ACHN (cell line): ENCODE data around the gene MESP2.

Experiments
- DNase-seq: peaks from one replicate; pipeline ENCODE4 v3.0.0-alpha.2; 2015
- in situ Hi-C: cut with HindIII; loops from 2 replicates; pipeline ENCODE4 v1.10.0; 2017; ENCODE audit warnings: low sequenced_read_pairs, low pct_ligation_motif_present, low pct_unique_long_range_greater_than_20kb

Gene MESP2, protein sequence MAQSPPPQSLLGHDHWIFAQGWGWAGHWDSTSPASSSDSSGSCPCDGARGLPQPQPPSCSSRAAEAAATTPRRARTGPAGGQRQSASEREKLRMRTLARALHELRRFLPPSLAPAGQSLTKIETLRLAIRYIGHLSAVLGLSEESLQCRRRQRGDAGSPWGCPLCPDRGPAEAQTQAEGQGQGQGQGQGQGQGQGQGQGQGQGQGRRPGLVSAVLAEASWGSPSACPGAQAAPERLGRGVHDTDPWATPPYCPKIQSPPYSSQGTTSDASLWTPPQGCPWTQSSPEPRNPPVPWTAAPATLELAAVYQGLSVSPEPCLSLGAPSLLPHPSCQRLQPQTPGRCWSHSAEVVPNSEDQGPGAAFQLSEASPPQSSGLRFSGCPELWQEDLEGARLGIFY

DNA sequence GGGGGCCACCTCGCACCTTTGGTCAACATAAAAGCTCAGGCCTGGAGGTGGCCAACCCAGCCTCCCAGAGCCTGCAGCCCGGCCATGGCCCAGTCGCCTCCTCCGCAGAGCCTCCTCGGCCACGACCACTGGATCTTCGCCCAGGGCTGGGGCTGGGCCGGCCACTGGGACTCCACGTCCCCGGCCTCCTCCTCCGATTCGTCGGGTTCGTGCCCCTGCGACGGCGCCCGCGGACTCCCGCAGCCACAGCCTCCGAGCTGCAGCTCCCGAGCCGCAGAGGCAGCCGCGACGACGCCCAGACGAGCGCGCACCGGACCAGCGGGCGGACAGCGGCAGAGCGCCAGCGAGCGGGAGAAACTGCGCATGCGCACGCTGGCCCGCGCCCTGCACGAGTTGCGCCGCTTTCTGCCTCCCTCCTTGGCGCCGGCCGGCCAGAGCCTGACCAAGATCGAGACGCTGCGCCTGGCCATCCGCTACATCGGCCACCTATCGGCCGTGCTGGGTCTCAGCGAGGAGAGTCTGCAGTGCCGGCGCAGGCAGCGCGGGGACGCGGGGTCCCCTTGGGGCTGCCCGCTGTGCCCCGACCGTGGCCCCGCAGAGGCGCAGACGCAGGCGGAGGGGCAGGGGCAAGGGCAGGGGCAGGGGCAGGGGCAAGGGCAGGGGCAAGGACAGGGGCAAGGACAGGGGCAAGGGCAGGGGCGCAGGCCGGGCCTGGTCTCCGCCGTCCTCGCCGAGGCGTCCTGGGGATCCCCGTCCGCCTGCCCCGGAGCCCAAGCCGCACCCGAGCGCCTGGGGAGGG, at the start of gene MESP2:
TSS of gene MESP2 (plus strand) at position 59 of the 799 bp plus-strand sequence. CDS start at position 85, 26 bp downstream.
- in situ Hi-C loops, result no loop called here
- DNase-seq, result peak; percentile 79

DNA sequence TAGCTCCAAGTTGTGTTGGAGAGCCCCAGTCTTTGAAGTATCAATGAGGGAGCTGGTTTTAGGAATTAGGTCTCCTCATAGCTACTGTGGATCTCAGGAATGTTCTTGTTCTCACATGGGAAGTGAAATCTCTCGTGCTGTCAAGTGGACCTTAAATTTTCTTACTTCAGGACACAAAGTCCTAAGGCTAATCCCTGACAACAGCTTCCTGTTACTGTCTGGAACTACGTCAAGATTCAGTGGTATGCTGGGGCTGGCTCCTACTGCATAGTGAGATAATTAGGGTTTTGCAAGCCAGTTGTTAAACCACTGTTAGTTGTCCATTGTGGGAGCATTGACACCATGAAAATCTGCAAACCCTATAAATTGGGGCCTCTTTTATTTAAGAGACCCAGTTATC, 47.9 kb upstream of the MESP2 start:
- in situ Hi-C loops, result no loop called here
- DNase-seq, result no peak

DNA sequence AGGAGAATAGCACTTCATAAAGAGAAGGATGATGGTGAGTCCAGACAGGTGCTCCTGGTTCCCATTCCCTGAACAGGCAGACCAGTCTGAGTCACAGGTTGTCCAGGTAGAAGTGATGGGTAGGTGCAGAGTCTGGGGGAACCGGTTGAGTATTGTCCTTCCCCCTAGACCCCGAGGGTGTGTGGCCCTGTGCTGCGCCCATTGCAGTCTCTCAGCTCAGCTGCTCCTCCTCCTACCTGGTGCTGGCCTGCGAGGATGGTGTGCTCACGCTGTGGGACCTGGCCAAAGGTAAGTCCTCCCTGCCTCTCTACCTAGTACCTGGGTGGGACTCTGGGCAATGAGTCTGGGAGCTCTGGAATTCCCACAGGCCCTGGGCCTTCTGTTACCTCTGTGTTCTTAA, 44.9 kb upstream of the MESP2 start:
- in situ Hi-C loops, result no loop called here
- DNase-seq, result no peak

DNA sequence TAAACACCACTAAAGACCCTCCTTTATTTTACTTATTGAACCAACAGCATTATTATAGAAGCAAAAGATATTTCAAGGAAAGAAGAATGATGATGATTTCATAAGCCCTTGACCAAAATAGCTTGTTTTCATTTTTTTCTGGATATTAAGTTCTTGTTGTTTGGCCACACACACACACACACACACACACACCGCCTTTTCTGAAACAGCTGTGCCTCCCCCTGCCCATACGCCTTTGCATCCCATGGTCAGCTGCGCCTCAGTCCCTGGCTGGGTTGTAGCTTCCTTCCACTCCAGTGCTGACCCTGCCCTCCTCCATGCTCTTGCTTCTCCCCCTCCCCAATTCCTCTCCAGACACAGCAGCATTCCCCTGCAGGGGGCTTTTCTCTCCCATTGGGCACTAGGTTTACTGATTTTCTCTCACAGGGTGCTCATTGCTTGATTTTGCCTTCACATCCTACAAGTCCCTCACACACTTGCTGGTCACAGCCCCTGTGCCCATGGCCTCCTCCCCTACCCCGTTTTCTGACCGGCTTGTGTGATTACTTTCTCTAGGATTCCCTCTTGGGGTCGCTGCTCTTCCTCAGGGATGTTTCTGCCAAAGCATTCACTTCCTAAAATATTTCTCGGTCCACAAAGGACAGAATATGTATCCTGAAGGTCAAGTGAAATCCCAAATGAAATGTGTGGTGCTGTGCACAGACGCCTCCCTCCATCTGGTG, 43.5 kb upstream of the MESP2 start:
- in situ Hi-C loops, result no loop called here
- DNase-seq, result no peak

DNA sequence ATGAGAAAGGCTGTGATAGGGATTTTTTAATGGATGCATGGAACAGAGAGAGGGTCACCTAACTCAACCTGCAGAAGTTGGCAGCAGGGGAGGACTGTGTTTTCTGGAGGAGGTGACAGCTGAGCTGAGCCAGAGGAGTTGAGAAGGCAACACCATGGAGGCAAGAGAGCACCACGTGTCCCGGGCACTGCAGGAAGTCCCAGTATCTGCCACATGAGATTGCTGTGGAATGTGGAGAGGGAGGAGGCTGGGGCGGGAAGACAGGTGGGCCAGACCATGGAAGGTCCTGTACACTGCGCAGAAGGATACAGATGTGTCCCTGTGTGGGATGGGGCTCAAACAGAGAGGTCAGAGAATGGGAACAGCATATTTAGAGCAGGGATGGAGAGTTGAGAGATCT, 40.4 kb upstream of the MESP2 start:
- no peak for DNase-seq
- in situ Hi-C loops, result no loop called here

DNA sequence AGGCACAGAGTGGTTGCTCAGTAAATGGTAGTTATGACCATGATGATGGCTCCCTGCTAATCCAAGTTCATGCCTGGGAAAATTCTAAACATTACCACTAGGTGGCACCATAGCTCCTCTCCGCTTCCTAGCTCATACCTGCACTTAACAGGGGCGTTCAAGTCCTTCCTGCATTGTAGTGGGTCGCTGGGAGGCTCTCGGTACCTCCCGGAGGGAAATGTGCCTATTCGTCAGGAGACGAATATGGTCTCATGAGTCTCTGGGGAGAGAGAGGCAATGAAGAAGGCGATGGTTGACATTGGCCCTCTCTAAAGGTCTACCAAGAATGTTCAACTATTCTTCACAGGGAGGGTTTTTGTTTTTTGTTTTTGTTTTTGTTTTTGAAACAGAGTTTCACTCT, 36.0 kb upstream of the MESP2 start:
- in situ Hi-C loops, result no loop called here
- DNase-seq, result peak; percentile 67

DNA sequence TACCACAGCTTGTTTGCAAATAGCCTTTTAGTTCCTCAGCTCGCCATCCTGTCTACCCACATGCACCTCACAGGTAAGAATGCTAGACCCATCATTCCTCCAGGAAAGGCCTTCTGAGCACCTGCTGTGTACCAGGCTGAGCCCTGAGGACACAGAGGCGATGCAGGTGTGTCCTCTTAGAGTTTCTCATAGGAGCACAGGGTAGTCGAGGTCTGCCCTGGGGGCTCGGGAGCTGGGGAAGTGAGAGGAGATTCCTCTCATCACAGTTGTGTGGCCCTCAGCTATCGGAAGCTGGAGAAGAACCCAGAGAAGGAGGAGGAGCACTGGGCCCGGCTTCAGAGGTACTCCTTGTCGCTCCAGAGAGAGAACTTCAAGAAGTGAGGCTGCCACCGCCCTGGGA, 33.1 kb upstream of the MESP2 start:
- in situ Hi-C loops, result no loop called here
- no peak for DNase-seq

DNA sequence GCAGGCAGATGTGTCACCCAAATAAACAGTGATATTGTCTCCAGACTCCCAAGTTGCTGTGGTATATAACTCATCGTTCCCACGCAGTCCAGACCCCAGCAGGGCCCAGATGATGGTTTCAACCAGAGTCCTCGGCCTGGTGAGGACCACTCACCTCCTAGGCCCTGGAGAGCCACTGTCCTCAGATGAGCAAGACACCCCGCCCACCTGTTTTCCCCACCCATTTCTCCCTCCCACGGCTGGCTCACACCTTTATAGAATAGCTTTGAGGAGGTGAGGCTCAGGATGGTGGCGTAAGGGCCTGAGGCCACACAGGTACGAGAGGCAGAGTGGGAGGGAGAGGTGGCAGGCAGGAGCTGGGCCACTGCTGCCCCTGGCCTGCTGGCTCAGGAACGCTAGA, 32.5 kb upstream of the MESP2 start:
- DNase-seq, result no peak
- in situ Hi-C loops, result no loop called here

DNA sequence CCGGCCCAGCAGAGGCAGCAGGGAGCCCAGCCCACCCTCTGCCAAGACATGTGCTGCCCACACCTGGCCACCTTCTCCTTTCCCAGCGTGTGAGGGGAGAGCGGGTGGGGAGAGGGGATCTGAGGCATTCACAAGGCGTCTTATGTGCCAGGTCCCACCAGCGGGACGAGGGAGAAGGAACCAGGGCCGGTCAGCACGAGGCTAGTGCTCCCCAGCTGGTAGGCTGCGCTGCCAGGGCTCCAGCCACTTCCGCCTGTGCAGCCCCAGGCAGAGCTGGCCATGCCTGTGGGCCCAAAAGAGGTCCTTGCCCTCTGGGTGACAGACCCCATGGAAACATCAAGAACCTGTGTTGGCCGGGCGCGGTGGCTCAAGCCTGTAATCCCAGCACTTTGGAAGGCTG, 31.0 kb upstream of the MESP2 start:
- DNase-seq, result no peak
- in situ Hi-C loops, result no loop called here

DNA sequence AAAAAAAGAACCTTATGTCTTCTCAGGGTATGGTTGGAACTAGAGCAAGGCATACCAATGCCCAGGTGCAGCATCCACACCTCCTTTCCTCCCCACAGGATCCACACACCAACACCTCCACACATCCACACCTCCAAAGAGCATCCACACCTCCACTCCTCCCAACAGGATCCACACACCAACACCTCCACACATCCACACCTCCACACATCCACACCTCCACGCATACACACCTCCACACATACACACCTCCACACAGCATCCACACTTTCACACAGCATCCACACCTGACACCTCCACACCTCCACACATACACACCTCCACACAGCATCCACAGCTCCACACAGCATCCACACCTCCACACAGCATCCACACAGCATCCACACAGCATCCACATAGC, 30.4 kb upstream of the MESP2 start:
- in situ Hi-C loops, result no loop called here
- no peak for DNase-seq

DNA sequence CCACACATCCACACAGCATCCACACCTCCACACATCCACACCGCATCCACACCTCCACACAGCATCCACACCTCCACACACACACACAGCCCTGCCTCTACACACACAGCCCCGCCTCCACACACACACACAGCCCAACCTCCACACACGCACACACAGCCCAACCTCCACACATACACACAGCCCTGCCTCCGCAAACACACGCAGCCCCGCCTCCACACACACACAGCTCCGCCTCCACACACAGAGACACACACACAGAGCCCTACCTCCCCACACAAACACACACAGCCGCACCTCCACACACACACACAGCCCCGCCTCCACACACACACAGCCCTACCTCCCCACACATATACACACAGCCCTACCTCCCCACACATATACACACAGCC, 29.7 kb upstream of the MESP2 start:
- DNase-seq, result no peak
- in situ Hi-C loops, result no loop called here

DNA sequence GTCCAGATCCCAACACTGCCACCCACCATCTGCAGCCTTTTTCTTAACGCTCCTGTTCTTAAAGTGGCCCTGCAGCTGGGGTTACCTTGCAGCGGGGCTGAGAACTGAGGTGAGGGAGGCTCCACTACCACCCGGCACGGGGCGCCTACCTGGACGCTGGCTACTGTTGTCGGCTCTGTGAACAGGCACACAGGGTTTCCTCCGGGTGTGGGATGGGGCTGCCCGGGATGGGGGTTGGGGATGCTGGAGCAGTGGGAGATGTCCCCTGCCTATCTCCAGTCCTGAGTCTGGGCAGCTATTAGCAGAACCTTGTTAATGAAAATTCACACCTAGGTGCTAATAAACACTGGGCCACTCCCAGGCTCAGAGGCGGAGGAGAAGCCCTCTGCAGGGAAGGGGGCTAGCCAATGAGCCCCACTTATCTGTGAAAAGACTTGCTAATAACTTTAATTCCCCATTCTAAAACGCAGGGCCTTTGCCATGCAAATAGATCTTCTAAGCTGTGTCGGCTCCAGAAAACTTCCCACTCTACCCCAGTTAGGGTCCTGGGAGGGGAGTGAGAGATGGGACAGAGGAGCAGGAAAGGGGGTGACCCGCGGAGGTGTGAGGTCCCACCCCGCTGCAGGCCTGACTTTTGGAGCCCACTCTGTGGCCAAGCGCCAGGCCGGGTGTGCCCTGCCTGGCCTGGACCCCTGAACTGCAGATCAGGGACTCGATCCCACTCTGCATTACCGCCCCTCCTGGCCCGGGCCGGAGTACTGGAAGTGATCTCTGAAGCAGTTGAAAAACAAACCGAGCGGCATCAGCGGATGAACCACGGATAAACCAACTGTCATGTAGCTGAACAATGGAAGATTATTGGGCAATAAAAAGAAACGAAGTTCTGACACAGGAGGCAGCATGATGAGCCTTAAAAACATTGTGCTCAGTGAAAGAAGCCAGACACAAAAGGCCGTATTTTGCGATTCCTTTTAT, 28.1 kb upstream of the MESP2 start:
- DNase-seq, result no peak
- in situ Hi-C loops, result no loop called here

DNA sequence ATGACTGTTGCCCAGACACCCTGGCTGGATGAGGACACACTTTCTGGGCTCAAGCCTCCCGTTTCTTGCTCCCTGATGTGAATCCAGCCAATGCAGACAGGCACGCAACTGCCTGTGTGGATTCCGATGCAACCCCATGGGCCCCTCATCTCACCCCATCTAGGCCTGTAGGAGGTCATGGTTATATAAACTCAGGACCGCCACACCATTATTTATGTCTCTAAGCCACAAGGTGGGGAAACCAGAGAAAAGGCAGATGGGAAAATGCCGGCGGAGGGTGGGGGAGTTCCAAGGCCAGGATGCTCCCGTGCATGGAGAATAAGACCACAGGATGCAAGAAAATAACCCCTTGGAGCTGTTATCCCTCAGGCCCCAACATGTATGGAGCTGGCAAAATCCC, 27.1 kb upstream of the MESP2 start:
- in situ Hi-C loops, result no loop called here
- no peak for DNase-seq

DNA sequence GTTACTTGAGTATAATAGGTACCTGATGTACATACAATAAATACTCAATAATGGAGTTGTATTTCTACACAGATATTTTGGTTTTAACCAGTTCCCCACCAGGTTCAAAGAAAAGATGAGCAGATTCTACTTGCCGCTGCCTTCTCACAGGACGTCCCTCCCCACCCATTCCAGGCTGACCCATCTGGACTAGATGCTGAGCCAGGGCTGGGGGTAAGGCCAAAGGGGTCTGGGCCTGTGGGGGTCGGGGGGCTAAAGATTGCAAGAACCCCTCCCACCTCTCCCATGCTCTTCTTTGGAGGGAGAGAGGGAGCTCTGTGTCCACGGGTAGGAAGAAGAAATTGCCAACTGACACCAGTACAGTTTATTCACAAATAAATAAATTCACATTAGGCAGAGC, 26.6 kb upstream of the MESP2 start:
- DNase-seq, result no peak
- in situ Hi-C loops, result no loop called here

DNA sequence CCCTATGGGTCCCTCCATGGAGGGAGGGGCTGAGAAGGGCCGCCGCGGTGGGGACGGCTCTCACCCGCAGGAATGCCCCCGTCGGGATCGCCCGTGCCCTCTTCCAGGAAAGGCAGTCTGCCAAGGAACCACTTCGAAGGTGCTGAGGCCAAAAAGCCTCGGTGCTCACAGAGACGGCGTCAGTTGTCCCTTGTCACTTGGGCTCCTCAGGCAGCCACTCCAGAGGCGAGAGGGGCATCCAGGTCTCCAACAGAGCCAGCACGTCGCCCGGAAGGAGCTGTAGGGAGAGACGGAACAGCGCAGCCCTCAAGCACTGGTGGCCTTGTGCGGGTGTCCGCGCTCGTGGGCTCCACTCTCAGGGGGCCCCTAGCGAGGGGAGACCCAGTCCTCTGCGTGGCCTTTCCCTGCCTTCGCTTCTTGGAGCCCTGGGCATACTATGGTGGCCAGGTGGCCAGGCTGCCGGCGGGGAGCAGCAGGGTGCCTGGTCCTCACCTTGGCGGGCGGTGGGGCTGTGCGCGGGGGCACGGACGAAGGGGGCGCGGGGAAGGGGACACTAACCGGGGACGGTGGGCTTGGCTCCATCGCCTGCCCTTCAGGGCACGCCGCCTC, 26.1 kb upstream of the MESP2 start:
- in situ Hi-C loops, result no loop called here
- peak; percentile 2 for DNase-seq

DNA sequence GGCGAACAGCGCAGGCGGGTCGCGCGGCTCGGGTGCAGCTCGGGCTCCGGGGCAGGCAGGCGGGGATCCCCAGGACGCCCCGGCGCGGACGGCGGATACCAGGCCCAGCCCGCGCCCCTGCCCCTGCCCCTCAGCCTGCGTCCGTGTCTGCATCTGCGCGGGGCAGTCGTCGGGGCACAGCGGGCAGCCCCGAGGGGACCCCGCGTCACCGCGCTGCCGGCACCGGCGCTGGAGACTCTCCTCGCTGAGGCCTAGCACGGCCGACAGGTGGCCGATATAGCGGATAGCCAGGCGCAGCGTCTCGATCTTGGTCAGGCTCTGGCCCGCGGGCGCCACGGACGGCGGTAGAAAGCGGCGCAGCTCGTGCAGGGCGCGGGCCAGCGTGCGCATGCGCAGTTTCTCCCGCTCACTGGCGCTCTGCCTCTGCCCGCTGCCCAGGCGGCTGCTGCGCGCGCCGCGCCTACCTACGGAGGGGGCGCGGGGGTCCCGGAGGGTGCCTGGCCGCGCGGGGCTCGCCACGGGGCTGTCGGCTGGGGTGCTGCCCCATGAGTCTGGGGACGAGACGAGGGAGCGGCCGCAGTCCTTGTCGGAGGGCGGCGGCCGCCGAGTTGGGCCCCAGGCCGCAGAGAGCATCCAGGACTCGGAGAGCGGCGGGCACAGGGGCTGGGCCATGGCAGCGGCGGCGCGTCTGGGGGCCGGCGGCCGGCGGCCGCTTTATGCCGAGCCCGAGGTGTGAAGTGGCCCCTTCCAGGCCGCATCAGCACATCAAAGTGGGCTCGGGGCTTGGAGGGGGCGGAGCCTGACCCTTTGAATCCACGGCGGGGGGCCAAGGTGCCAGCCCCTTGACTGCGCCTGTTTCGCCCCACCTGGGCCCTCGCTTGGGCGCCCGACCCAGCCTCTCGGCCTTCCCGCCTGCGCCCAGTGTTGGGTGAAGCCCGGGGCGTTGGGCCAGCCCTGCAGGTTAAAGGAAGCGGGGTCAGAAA, 25.3 kb upstream of the MESP2 start, which contains the start of gene MESP1:
TSS of gene MESP1 (minus strand) at position 690 of the 983 bp plus-strand sequence. CDS start at position 672, 18 bp downstream.
- in situ Hi-C loops, result no loop called here
- DNase-seq, result peak; percentile 90

DNA sequence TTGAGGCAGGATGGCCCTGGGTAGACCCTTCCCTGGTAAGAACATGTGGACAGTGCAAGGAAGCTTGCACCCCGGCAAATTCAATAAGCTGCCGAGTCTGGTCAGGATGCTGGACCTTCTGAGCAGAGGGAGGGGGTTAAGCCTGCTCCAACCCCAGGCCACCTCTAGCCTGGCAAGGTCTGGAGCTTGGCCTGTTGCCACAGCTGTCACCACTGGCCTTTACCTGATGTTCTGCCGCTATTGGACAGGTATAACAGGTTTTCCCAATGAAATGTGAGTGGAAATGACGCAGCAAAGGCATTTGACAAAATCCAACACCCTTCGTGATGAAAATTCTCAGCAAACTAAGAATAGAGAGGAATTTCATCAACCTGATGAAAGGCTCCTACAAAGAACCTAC, 24.4 kb upstream of the MESP2 start:
- no peak for DNase-seq
- in situ Hi-C loops, result no loop called here
